GM12874 (cell line): ENCODE data around the gene BAG3.

ENCODE experiments used
- TF ChIP-seq, protein P1 (sequence below): IDR thresholded peaks from 2 replicates; pipeline ENCODE4 v1.5.1; 2011; ENCODE audit warnings: low read depth, mild to moderate bottlenecking, control low read depth, low read length, moderate library complexity; ENCODE audit not compliant: insufficient read depth

The BAG3 gene

DNA sequence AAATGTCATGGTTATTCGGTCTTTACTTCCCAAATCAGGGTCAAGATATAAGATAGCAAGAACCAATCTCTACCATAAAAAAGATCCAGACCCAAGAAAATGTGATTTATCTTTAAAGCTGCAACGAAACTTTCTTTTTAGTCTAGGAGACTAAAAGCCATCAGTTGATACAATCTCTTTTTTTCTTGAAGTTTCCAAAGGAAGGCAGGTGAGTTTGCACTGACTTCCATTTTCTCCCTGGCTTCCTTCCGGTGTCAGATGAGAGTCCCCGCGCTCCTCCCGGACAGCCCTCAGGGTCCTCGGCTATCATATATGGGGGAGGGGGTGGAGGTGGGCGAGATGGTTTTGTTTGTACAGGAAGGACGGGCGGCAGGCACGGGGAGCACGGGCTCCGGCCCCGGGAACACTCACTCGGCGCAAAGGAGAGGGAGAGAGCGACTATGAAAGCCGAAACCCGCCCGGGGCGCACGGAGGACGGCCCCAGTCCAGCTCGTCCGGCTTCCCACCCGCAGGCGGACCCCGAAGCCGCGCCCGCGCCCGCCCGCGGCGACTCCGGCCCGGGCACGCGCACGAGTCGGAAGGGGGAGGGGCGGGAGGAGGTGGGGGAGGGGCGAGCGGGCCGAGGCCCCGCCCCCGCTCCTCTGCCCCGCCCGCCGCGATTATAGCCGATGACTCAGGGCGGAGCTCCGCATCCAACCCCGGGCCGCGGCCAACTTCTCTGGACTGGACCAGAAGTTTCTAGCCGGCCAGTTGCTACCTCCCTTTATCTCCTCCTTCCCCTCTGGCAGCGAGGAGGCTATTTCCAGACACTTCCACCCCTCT lies at the start of gene BAG3:
BAG3 (plus strand) TSS at position 689 of the 822 bp plus-strand sequence. CDS start 296 bp downstream, outside the sequence.
- TF ChIP-seq, protein P1, sequence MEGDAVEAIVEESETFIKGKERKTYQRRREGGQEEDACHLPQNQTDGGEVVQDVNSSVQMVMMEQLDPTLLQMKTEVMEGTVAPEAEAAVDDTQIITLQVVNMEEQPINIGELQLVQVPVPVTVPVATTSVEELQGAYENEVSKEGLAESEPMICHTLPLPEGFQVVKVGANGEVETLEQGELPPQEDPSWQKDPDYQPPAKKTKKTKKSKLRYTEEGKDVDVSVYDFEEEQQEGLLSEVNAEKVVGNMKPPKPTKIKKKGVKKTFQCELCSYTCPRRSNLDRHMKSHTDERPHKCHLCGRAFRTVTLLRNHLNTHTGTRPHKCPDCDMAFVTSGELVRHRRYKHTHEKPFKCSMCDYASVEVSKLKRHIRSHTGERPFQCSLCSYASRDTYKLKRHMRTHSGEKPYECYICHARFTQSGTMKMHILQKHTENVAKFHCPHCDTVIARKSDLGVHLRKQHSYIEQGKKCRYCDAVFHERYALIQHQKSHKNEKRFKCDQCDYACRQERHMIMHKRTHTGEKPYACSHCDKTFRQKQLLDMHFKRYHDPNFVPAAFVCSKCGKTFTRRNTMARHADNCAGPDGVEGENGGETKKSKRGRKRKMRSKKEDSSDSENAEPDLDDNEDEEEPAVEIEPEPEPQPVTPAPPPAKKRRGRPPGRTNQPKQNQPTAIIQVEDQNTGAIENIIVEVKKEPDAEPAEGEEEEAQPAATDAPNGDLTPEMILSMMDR, result no peak

DNA sequence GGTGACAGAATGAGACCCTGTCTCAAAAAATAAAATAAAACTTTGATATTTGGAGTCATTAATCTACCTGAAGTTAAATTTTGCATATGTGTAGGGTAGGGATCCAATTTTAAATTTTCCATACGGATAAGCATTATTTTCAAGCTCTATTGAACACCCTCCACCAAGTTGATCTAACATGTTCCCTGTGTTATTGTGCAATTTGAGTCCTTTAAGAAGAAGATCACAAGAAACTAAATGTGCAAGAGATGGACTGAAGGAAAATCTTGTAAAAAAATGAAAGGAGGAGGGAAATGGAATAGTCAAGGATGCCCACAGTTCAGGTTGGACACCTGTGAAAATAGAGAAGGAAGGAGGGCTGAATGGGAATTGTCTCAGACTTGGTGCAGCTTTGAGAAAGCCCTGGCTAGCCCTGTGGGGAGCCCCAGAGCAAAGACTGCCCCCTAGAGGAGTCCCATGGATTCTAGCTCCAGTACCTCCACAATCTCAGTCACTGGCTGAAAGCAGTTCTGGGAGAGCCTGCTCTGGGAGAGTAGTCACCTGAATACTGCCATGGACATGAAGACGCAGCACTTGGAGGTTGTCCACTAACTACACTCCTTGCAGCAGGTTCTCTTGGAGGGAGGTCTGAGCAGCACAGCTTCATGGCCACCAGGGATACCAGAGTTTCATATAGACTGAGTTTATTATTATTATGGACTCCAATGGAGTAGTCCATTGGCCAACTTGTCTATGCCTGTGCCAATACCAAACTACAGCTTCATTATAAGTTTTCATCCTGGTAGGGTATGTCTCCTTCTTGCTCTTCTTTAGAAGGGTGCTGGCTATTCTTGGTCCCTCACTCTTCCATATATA lies 48.7 kb upstream of the BAG3 start:
- TF ChIP-seq, protein P1, result peak; percentile 77

DNA sequence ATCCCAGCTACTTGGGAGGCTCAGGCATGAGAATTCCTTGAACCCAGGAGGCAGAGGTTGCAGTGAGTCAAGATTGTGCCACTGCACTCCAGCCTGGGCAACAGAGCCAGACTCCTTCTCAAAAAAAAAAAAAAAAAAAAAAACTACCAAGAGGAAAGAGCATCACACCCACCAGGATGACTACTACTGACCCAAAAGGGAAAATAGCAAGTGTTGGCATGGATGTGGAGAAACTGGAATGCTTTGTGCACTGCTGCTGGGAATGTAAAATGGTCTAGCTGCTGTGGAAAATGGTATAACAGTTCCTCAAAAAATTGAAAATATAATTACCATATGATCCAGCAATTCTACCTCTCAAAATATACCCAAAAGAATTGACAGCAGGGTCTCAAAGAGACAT lies 46.7 kb upstream of the BAG3 start:
- TF ChIP-seq, protein P1, result no peak

DNA sequence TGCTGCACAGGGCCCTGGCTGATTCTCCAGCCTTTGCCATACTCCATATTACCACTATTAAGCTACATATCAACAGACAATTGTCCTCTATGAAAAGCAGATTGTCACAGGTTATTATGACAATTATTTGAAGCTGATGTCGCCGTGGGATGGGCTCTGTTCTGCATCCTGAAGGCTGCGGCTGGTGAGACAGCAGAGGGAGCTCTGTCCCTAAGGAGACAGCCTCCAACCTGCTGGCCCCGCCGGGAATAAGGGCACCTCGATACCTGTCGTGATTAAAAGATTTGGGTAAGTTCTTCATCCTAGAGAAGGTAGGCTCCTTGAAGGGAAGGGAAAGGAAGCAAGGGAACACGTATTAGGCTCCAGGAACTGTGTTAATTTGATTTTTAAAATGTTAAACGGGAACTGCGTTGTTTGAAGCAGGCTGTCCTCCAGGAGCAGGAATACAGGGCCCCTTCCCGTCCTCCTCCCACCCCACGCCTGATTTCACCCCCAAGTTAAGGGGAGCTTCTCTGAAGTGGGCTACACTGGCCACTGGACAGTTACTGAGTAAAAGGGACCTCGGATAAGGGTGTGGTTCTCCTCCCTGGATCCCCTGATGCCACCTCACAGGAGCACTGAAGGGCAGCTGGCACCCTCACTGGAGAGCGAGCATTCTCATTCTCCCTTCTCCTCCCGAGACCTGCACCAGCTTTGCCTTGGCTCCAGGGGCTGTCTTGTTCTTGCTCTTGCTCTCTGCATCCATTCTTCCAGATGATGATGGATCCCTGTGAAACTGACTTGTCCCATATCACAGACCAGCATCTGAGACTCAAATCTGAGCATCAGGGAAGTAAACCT lies 42.6 kb upstream of the BAG3 start:
- TF ChIP-seq, protein P1, result peak; percentile 51

DNA sequence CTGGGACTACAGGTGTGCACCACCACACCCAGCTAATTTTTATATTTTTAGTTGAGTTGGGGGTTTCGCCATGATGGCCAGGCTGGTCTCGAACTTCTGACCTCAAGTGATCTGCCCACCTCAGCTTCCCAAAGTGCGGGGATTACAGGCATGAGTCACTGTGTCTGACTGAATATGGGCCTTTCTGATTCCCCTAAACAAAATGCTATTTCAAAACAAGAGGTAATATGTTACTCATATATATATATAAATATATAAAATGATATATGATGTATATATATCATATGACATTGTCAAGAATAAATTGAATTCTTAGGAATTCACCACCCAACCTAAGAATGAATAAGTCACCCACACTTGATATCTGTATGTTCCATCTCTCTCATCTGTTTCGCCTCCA lies 41.7 kb upstream of the BAG3 start:
- TF ChIP-seq, protein P1, result no peak

DNA sequence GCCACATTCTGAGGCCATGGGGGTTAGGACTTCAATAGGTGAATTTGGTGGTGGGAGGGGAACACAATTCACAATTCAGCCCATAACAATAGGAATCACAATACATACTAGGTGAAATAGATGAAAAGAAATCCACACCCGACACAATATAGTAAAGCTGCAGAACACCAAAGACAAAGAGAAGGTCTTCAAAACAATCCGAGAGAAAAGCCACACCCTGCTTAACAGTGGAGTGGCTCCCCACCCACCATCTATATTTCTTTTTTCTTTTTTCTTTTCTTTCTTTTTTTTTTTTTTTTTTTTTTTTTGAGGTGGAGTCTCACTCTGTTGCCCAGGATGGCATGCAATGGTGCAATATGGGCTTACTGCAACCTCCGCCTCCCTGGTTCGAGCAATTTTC lies 39.7 kb upstream of the BAG3 start:
- TF ChIP-seq, protein P1, result no peak
